Measurements from ENCODE around the gene SMIM35. TPM values are rescaled to one million over a fixed set of nuclear protein-coding genes. Genes with fewer than 3 reads are reported as not detected.
"Not testable (repeated sequence)": the region's sequence is repeated elsewhere in the genome, so short reads cannot be mapped to it uniquely, and the experiment has no call there.

SMIM35 gene
- total RNA-seq, 8 experiments from 2014 or later: 0.09 to 0.52 (median 0.17) TPM; not detected in 3

DNA sequence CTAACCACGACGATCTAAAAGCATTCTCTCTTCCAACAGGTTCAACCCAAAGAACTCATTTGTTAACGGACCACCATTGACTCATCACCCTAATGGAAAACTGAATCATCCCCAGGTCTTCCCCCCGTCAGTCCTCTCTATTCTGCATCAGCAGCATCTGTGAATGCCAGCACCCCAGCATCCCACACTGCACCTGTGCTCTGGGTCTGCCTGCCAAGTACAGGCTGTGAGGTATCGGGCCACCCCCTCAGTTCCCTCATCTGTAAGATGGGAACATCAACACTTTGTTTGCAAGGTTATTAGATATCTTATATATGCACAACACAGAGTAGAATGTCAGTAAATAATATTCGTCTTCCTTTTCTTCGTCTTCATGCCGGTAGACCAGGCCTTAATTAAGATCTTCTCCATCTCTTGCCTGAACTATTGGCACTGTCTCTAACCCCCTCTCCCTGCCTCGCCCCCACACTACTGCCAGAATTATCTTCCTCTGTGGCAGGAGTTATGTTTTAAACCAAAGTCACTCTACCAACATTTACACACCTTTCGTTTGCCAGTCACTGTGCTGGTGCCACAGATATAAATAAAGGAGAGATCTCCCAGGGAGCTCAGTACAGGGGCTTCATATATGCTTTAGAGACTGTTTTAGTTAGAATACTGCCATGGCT lies 17.7 kb downstream of the SMIM35 start:
- Histone ChIP-seq H3K4me3 (no peak overlapping the region), H3K4me1 (replicated peaks in 1 of 2) (no peaks in the 10 kb centered on the region), H3K27ac (no peak overlapping the region)
- peak in 2 of 8 experiments; percentile 22 to 30 for ATAC-seq (replicated peaks in 6 of 8)
- WGBS, 10 experiments: 57 to 100% (median 87%) methylated on average over 1 to 9 of the region's 10 CpGs; no CpG with 5 or more reads in 1 of the 10 experiments
- in situ Hi-C loops (cut with MboI; ENCODE audit: low pct_unique_long_range_greater_than_20kb in 2 of 9, low sequenced_read_pairs in 9 of 9, unreplicated experiment in 9 of 9): loop anchor here in 7 of 9 experiments (25.0 kb wide), 3 partner anchors 232 to 632 kb away; partner anchors contain the start of gene FXYD2 (in 2 of the 7)

GRCh38 chr11:118068206-118068944 lies 18.4 kb downstream of the SMIM35 start:
- H3K4me3 ChIP-seq: no peak overlapping the region

GRCh38 chr11:118067006-118067405 lies 19.8 kb downstream of the SMIM35 start:
- Histone ChIP-seq H3K4me1 (replicated peaks in 1 of 2) (no peaks in the 10 kb centered on the region), H3K27ac (no peak overlapping the region), H3K4me3 (no peak overlapping the region)
- WGBS, 10 experiments: 25 to 100% (median 80%) methylated on average over 1 to 6 of the region's 8 CpGs; no CpG with 5 or more reads in 1 of the 10 experiments
- no peak for ATAC-seq (replicated peaks in 6 of 8)
- in situ Hi-C loops (cut with MboI; ENCODE audit: low pct_unique_long_range_greater_than_20kb in 2 of 9, low sequenced_read_pairs in 9 of 9, unreplicated experiment in 9 of 9): loop anchor here in 7 of 9 experiments (25.0 kb wide), 3 partner anchors 230 to 630 kb away; partner anchors contain the start of gene FXYD2 (in 2 of the 7)

More at GRCh38 chr11:118068206-118068944, 18.4 kb downstream of the SMIM35 start:
- no peaks in the 10 kb centered on the region for H3K4me1 ChIP-seq (replicated peaks in 1 of 2)
- no peak overlapping the region for H3K27ac ChIP-seq
- in situ Hi-C loops (cut with MboI; ENCODE audit: low pct_unique_long_range_greater_than_20kb in 2 of 9, low sequenced_read_pairs in 9 of 9, unreplicated experiment in 9 of 9): loop anchor here in 7 of 9 experiments (25.0 kb wide), 3 partner anchors 231 to 631 kb away; partner anchors contain the start of gene FXYD2 (in 2 of the 7)
- ATAC-seq (replicated peaks in 6 of 8): peak in 4 of 8 experiments; percentile 21 to 75 (median 36)
- WGBS, 10 experiments: 46 to 100% (median 74%) methylated on average over 1 to 14 of the region's 24 CpGs; no CpG with 5 or more reads in 2 of the 10 experiments

DNA sequence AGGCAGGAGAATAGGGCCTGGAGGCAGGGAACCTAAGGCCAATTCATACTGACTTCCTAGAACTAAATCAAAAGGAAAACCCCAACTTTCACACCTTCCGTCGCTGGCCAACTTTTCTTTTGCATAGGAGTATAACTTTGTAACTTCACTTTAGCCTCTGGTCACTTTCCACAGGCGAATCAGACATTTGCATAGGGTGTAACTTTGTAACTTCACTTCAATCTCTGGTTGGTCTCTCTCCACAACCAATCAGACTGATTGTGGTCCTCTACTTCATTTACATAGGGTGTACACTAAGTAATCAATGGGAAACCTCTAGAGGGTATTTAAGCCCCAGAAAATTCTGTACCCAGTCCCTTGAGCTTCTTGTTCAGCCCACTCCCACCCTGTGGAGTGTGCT lies 21.4 kb downstream of the SMIM35 start:
- Histone ChIP-seq H3K4me1 (replicated peaks in 1 of 2) (no peaks in the 10 kb centered on the region), H3K27ac (no peak overlapping the region), H3K4me3 (no peak overlapping the region)
- in situ Hi-C loops (cut with MboI; ENCODE audit: low pct_unique_long_range_greater_than_20kb in 2 of 9, low sequenced_read_pairs in 9 of 9, unreplicated experiment in 9 of 9): loop anchor here in 7 of 9 experiments (25.0 kb wide), 3 partner anchors 228 to 628 kb away; partner anchors contain the start of gene FXYD2 (in 2 of the 7)
- 13 to 100% (median 80%) methylated on average over 1 to 3 of the region's 3 CpGs; no CpG with 5 or more reads in 1 of the 10 experiments for WGBS, 10 experiments
- peak in 3 of 8 experiments; percentile 73 to 90 (median 87) for ATAC-seq (replicated peaks in 6 of 8)

DNA sequence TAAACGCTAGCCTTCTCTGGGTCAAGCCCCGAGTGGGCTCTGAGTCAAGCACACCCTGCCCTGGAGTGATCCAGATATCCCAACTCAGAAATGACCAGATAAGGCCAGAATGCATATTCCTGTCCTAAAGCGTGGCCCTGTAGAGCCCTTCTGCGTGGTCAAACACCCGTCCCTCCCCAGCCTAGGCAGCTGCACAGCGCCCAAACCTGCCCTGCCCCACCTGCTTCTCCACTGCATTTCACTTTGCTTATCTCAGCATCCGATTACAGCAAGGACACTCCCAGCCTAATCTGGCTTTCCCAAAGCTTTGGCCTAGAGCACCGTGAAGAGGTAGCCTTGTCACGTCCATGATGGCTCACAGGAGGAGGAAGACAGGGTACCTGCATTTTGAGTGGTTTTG lies 21.8 kb downstream of the SMIM35 start:
- H3K27ac ChIP-seq: no peak overlapping the region
- no peak overlapping the region for H3K4me3 ChIP-seq
- in situ Hi-C loops (cut with MboI; ENCODE audit: low pct_unique_long_range_greater_than_20kb in 2 of 9, low sequenced_read_pairs in 9 of 9, unreplicated experiment in 9 of 9): loop anchor here in 7 of 9 experiments (25.0 kb wide), 3 partner anchors 228 to 628 kb away; partner anchors contain the start of gene FXYD2 (in 2 of the 7)
- no peaks in the 10 kb centered on the region for H3K4me1 ChIP-seq (replicated peaks in 1 of 2)
- peak in 1 of 8 experiments; percentile 13 for ATAC-seq (replicated peaks in 6 of 8)
- 0 to 100% (median 81%) methylated on average over 1 to 3 of the region's 9 CpGs for WGBS, 10 experiments

DNA sequence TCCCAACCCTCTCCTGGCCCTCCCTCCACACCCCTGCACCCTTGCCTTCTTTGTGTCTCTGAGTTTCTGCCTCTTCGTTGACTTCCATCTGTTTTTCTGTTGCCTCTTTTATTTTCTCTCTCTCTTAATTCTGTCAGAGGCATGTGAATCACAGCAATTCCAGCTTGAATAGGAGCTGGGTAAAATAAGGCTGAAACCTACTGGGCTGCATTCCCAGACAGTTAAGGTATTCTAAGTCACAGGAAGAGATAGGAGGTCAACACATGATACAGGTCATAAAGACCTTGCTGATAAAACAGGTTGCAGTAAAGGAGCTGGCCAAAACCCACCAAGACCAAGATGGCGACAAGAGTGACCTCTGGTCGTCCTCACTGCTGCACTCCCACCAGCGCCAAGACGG lies 24.1 kb downstream of the SMIM35 start:
- 8 to 100% (median 76%) methylated on average over 2 to 5 of the region's 5 CpGs; no CpG with 5 or more reads in 2 of the 10 experiments for WGBS, 10 experiments
- not testable (repeated sequence) for H3K27ac ChIP-seq; H3K4me3 ChIP-seq; H3K4me1 ChIP-seq (replicated peaks in 1 of 2); ATAC-seq (replicated peaks in 6 of 8)
- in situ Hi-C loops (cut with MboI; ENCODE audit: low pct_unique_long_range_greater_than_20kb in 2 of 9, low sequenced_read_pairs in 9 of 9, unreplicated experiment in 9 of 9): loop anchor here in 7 of 9 experiments (25.0 kb wide), 3 partner anchors 225 to 625 kb away; partner anchors contain the start of gene FXYD2 (in 2 of the 7)

DNA sequence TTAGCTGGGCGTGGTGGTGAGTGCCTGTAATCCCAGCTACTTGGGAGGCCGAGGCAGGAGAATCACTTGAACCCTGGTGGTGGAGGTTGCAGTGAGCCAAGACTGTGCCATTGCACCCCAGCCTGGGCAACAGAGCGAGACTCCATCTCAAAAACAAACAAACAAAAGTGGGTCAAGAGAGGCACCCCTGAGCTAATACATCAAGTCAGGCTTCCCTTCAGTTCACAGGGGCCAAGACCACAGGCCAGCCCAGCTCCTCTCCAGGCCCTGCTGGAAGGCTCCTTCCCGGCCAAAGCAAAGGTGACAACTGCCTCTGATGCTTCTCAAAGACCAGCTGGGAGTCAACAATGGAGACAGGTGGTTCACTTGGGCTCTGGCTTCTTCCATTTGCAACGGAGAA lies 24.6 kb downstream of the SMIM35 start:
- WGBS, 10 experiments: 0 to 94% (median 11%) methylated on average over 1 to 3 of the region's 5 CpGs; no CpG with 5 or more reads in 6 of the 10 experiments
- ATAC-seq (replicated peaks in 6 of 8); H3K27ac ChIP-seq; H3K4me1 ChIP-seq (replicated peaks in 1 of 2); H3K4me3 ChIP-seq: not testable (repeated sequence)
- in situ Hi-C loops (cut with MboI; ENCODE audit: low pct_unique_long_range_greater_than_20kb in 2 of 9, low sequenced_read_pairs in 9 of 9, unreplicated experiment in 9 of 9): loop anchor here in 7 of 9 experiments (25.0 kb wide), 3 partner anchors 225 to 625 kb away; partner anchors contain the start of gene FXYD2 (in 2 of the 7)

DNA sequence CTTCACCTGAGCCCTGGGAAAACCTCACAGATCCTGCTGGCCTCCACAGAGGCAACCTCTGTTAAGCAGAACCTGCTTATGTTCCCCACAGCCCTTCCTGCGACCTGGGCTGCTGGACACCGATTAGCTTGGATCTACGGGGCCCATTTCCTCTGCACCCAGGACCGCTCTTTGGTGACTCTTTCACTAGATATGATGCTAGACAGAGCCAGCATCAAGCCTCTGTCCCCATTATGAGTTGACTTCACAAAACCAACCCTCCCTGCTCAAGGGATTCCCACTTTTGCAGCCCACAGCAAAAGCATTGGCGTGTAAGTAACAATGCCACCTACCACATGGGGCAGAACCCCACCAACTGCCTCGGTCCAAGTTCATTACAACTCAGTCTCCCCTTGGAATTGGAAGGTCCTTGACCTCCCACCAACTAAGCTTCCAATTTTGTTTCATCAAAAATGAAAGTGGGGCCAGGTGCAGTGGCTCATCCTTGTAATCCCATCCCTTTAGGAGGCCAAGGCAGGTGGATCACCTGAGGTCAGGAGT lies 25.1 kb downstream of the SMIM35 start:
- Histone ChIP-seq H3K4me1 (replicated peaks in 1 of 2) (no peaks in the 10 kb centered on the region), H3K27ac (no peak overlapping the region), H3K4me3 (no peak overlapping the region)
- no peak for ATAC-seq (replicated peaks in 6 of 8)
- 0 to 89% (median 70%) methylated on average over 1 to 6 of the region's 6 CpGs; no CpG with 5 or more reads in 5 of the 10 experiments for WGBS, 10 experiments
- in situ Hi-C loops (cut with MboI; ENCODE audit: low pct_unique_long_range_greater_than_20kb in 2 of 9, low sequenced_read_pairs in 9 of 9, unreplicated experiment in 9 of 9): loop anchor here in 7 of 9 experiments (25.0 kb wide), 3 partner anchors 224 to 624 kb away; partner anchors contain the start of gene FXYD2 (in 2 of the 7)

DNA sequence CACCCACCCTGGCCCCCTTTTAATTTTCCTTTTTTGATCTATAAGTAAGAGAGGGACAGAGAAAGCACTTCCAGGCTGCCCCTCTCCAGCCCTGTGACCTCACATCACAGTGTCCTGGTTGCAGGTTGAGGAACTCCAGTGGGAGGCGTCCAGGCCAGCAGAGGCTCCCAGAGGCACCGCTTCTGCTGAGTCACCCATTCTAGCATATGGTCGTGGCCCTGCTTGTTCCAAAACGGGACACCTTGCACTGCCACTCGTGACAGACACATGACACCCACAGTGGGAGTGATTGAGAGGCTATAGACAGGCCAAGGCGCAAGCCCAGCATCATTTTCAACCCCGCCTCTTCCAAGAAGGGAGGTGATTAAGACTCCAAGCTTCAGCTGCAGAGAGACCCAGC lies 25.9 kb downstream of the SMIM35 start:
- no peak overlapping the region for H3K4me3 ChIP-seq
- peak in 7 of 8 experiments; percentile 55 to 92 (median 83) for ATAC-seq (replicated peaks in 6 of 8)
- in situ Hi-C loops (cut with MboI; ENCODE audit: low pct_unique_long_range_greater_than_20kb in 2 of 9, low sequenced_read_pairs in 9 of 9, unreplicated experiment in 9 of 9): loop anchor here in 7 of 9 experiments (25.0 kb wide), 3 partner anchors 224 to 624 kb away; partner anchors contain the start of gene FXYD2 (in 2 of the 7)
- H3K27ac ChIP-seq: no peak overlapping the region
- 60% methylated on average over 3 of the region's 7 CpGs; no CpG with 5 or more reads in 9 of the 10 experiments for WGBS, 10 experiments
- no peaks in the 10 kb centered on the region for H3K4me1 ChIP-seq (replicated peaks in 1 of 2)

GRCh38 chr11:118060081-118060661 lies 26.6 kb downstream of the SMIM35 start:
- no peaks in the 10 kb centered on the region for H3K4me1 ChIP-seq (replicated peaks in 1 of 2)
- H3K4me3 ChIP-seq: no peak overlapping the region
- 20 to 90% (median 86%) methylated on average over 1 to 4 of the region's 10 CpGs; no CpG with 5 or more reads in 5 of the 10 experiments for WGBS, 10 experiments
- ATAC-seq (replicated peaks in 6 of 8): peak in 7 of 8 experiments; percentile 6 to 28 (median 9)
- no peak overlapping the region for H3K27ac ChIP-seq
- in situ Hi-C loops (cut with MboI; ENCODE audit: low pct_unique_long_range_greater_than_20kb in 2 of 9, low sequenced_read_pairs in 9 of 9, unreplicated experiment in 9 of 9): loop anchor here in 7 of 9 experiments (25.0 kb wide), 3 partner anchors 223 to 623 kb away; partner anchors contain the start of gene FXYD2 (in 2 of the 7)

DNA sequence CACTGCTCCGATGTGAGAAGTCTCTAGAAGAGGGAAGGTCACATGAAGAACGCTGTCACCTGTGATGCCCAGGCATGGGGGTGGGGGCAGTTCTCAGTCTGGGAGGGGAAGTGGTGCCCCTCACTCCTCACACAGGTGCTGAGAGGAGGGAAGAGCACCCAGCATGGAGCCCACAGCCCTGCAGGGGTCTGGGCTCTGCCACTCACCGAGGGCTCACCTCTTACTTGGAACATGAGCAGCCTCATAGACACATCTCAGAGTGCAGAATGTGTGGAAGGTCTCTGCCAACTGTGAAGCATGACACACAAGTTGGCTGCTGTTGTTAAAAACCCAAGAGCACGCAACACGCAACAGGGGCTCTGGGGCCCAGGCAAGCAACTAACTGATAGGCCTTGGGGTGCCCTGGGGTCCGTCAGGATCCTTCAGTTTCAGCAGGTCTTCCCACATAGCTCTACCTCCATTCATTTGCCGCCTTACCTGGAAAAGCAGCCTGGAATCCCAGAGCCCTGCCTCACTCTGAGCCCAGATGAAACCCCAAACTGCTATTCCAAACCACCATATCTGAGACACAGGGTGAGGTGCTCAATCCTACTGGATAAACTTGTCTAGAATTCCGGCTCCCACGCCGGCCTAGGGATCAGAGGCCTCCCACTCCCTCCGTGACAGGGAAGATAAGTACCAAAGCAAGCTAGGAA lies 27.4 kb downstream of the SMIM35 start:
- H3K27ac ChIP-seq: no peak overlapping the region
- WGBS, 10 experiments: 60 to 100% (median 83%) methylated on average over 1 to 5 of the region's 11 CpGs; no CpG with 5 or more reads in 6 of the 10 experiments
- in situ Hi-C loops (cut with MboI; ENCODE audit: low pct_unique_long_range_greater_than_20kb in 2 of 9, low sequenced_read_pairs in 9 of 9, unreplicated experiment in 9 of 9): loop anchor here in 7 of 9 experiments (10.0 to 25.0 kb wide), 4 partner anchors 222 to 622 kb away; partner anchors contain the start of gene FXYD2 (in 3 of the 7)
- no peak overlapping the region for H3K4me3 ChIP-seq
- no peak for ATAC-seq (replicated peaks in 6 of 8)
- no peaks in the 10 kb centered on the region for H3K4me1 ChIP-seq (replicated peaks in 1 of 2)
